Kidney (tissue), 14 donors: ENCODE results near the gene FAM162A. TPM values are rescaled to one million over a fixed set of nuclear protein-coding genes. Genes with fewer than 3 reads are reported as not detected.

Source experiments
- DNase-seq, 5 donors: peaks; one replicate each; pipeline ENCODE4 v3.0.0-alpha.2; 2013 to 2020
- FAIRE-seq: peaks from 2 replicates; lab custom pipeline; 2012; peaks lifted over from hg19 to GRCh38; lab: Jason Lieb, UNC
- H3K27ac ChIP-seq, 2 donors: one replicate each; pipeline ENCODE4 v1.7.0; 2013; ENCODE audit warnings: low read depth in 2 of 2, low read length in 2 of 2, inconsistent platforms in 1 of 2
- H3K27me3 ChIP-seq: one replicate; pipeline ENCODE4 v1.7.1; 2013; ENCODE audit warnings: low read length, inconsistent platforms; ENCODE audit not compliant: control insufficient read depth, insufficient read depth
- H3K36me3 ChIP-seq, 3 donors: one replicate each; pipeline versions ENCODE4 v1.7.0 to v1.7.1; 2013; ENCODE audit warnings: low read length in 3 of 3, control low read depth in 1 of 3, inconsistent platforms in 1 of 3; ENCODE audit not compliant: insufficient read depth in 3 of 3, control insufficient read depth in 2 of 3
- H3K4me1 ChIP-seq, 3 donors: one replicate each; pipeline versions ENCODE4 v1.7.0 to v1.7.1; 2013; ENCODE audit warnings: low read length in 3 of 3, inconsistent platforms in 1 of 3, low read depth in 1 of 3; ENCODE audit not compliant: control insufficient read depth in 2 of 3, insufficient read depth in 2 of 3
- H3K4me3 ChIP-seq, 3 donors: one replicate each; pipeline versions ENCODE4 v1.7.0 to v1.8.1; 2013; ENCODE audit warnings: low read length in 3 of 3, control low read depth in 1 of 3, inconsistent platforms in 1 of 3
- H3K9ac ChIP-seq, 3 donors: one replicate each; pipeline versions ENCODE4 v1.7.0 to v1.7.1; 2013; ENCODE audit warnings: low read length in 3 of 3, control low read depth in 1 of 3, inconsistent platforms in 1 of 3
- H3K9me3 ChIP-seq, 3 donors: one replicate each; pipeline versions ENCODE4 v1.7.0 to v1.7.1; 2013; ENCODE audit warnings: low read length in 3 of 3, control low read depth in 1 of 3, inconsistent platforms in 1 of 3; ENCODE audit not compliant: control insufficient read depth in 2 of 3, insufficient read depth in 1 of 3
- CTCF ChIP-seq: IDR thresholded peaks from 3 replicates; pipeline ENCODE4 v1.5.1; 2012; ENCODE audit warnings: mild to moderate bottlenecking, moderate library complexity, borderline replicate concordance; ENCODE audit not compliant: insufficient read depth; ENCODE audit errors: extremely low read depth
- intact Hi-C: fragments of 100-400 bp; cut with DNase I; formaldehyde crosslinking; loops from one replicate; pipeline ENCODE4 v1.11.1; 2022
- polyA plus RNA-seq: library from polyadenylated mRNA; stranded (reverse); fragments of 350-450 nt; fragmentation: Illumina TruSeq; extraction: RNeasy Lipid Tissue Mini Kit (QIAGEN cat#74804); gene quantifications from one replicate; pipeline ENCODE4 v1.2.3, GENCODE V29; 2014; ENCODE audit warnings: low read depth, low replicate concordance; ENCODE audit not compliant: insufficient read depth
- total RNA-seq: library from RNA; stranded (reverse); fragmentation: NEBNext Ultra II Directional; extraction: Animal tissue kit (Norgen Biotek cat#: 25700); gene quantifications from one replicate; pipeline ENCODE4 v1.2.1, GENCODE V29; 2021
- donor health status: control.
- donor health status: control.
- donor health status: control.
- donor health status: control.
- donor health status: control.
- donor health status: DM: yes; HTN: yes; CAD: no.
- donor health status: Normal renal cell carcinoma (clear cell type).

Gene FAM162A
- total and polyA plus RNA-seq, 2 donors from 2014 or later = 46.6 to 213 TPM

DNA sequence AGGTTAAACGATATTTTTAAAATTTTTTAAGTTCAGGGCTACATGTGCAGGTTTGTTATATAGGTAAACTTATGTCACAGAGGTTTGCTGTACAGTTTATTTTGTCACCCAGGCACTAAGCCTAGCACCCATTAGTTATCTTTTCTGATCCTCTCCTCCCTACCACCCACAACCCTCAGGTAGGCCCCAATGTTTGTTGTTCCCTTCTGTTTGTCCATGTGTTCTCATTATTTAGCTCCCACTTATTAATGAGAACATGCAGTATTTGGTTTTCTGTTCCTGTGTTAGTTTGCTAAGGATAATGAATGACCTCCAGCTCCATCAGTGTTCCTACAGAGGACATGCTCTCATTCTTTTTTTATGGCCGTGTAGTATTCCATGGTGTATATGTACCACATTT, 14.9 kb downstream of the FAM162A start:
- intact Hi-C loops = loop anchor here (10.0 kb wide), 1 partner anchor 286 kb away; the partner anchor contains the start of gene PARP14
- TF ChIP-seq CTCF = no peak
- no peak overlapping the region for H3K9ac ChIP-seq
- DNase-seq (no peak), FAIRE-seq (no peak)
- no peaks in the 10 kb centered on the region for H3K9me3 ChIP-seq
- H3K4me3 ChIP-seq = no peak overlapping the region
- H3K36me3 ChIP-seq = peaks cover 0 to 17% (median 8%) of the 10 kb centered on the region in 3 donors
- H3K27me3 ChIP-seq = no peaks in the 10 kb centered on the region
- H3K4me1 ChIP-seq = no peaks in the 10 kb centered on the region
- no peak overlapping the region for H3K27ac ChIP-seq

DNA sequence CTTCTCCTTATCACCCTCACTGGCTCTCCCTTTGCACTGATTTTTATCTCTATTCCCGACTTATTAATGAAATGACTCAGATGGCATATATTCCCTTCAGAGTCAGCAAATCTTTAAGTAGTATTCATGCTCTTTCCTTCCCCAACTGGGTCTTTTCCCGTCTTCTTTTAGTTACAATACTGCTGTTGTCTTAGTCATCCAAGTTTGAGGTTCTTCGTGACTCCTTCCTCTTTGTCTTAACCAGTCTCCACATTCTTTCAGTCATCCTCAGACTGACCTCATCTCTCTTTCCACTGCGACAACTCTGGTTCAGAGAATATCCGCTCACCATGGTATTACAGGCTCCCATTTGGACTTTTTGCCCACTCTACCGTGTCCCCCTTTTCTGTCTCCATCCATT, 19.5 kb downstream of the FAM162A start:
- intact Hi-C loops = no loop called here
- H3K27ac ChIP-seq = no peak overlapping the region
- H3K27me3 ChIP-seq = no peaks in the 10 kb centered on the region
- no peaks in the 10 kb centered on the region for H3K4me1 ChIP-seq
- H3K9me3 ChIP-seq = no peaks in the 10 kb centered on the region
- FAIRE-seq (no peak), DNase-seq (no peak)
- TF ChIP-seq CTCF = no peak
- peaks cover 3 to 53% (median 31%) of the 10 kb centered on the region in 3 donors for H3K36me3 ChIP-seq
- H3K4me3 ChIP-seq = no peak overlapping the region
- no peak overlapping the region for H3K9ac ChIP-seq

GRCh38 chr3:122405015-122405414, 21.0 kb downstream of the FAM162A start:
- no peak overlapping the region for H3K9ac ChIP-seq
- no peaks in the 10 kb centered on the region for H3K4me1 ChIP-seq
- FAIRE-seq (no peak), DNase-seq (no peak)
- no peak overlapping the region for H3K4me3 ChIP-seq
- no peaks in the 10 kb centered on the region for H3K27me3 ChIP-seq
- peaks cover 6 to 67% (median 35%) of the 10 kb centered on the region in 3 donors for H3K36me3 ChIP-seq
- no peak for TF ChIP-seq CTCF
- intact Hi-C loops = no loop called here
- no peak overlapping the region for H3K27ac ChIP-seq
- H3K9me3 ChIP-seq = no peaks in the 10 kb centered on the region

- Histone ChIP-seq H3K36me3 (peaks cover 6 to 77% (median 35%) of the 10 kb centered on the region in 3 donors), H3K9me3 (no peaks in the 10 kb centered on the region), H3K4me1 (no peaks in the 10 kb centered on the region), H3K27me3 (no peaks in the 10 kb centered on the region), H3K4me3 (no peak overlapping the region), H3K9ac (no peak overlapping the region), H3K27ac (no peak overlapping the region)
- DNase-seq (no peak), FAIRE-seq (no peak)
- no peak for TF ChIP-seq CTCF
- intact Hi-C loops = no loop called here
Measured at GRCh38 chr3:122406198-122406597, 22.2 kb downstream of the FAM162A start.
